A204.1 (cell line): ENCODE results near the gene TBRG1.

Source experiments
- FAIRE-seq: peaks from 2 replicates; lab custom pipeline; 2012; peaks lifted over from hg19 to GRCh38; lab: Jason Lieb, UNC

Gene TBRG1

GRCh38 chr11:124658986-124659385, 36.3 kb downstream of the TBRG1 start:
- FAIRE-seq = no peak

- FAIRE-seq = no peak
These were observed 38.9 kb downstream of the TBRG1 start for GRCh38 chr11:124661553-124661952.

GRCh38 chr11:124662106-124662505, 39.4 kb downstream of the TBRG1 start:
- FAIRE-seq = no peak

- no peak for FAIRE-seq
These were observed 41.2 kb downstream of the TBRG1 start for GRCh38 chr11:124663861-124664260.

GRCh38 chr11:124667601-124668000, 44.9 kb downstream of the TBRG1 start:
- FAIRE-seq = no peak

GRCh38 chr11:124669193-124669592, 46.5 kb downstream of the TBRG1 start:
- no peak for FAIRE-seq

GRCh38 chr11:124670732-124671131, 48.1 kb downstream of the TBRG1 start:
- FAIRE-seq = no peak

GRCh38 chr11:124672536-124673215, 50.0 kb downstream of the TBRG1 start:
- FAIRE-seq = no peak

- FAIRE-seq = peak; percentile 87
These were observed 50.9 kb downstream of the TBRG1 start, which contains the start of the genes SIAE and SPA17 for GRCh38 chr11:124673333-124674167. SIAE (minus strand) TSS chr11:124673739; CDS start chr11:124673708, 31 bp downstream. SPA17 (plus strand) TSS chr11:124673904; CDS start chr11:124675265, 1,361 bp downstream.

- no peak for FAIRE-seq
These were observed 51.5 kb downstream of the TBRG1 start for GRCh38 chr11:124674168-124674517.

GRCh38 chr11:124674571-124674970, 51.9 kb downstream of the TBRG1 start:
- FAIRE-seq = no peak

- FAIRE-seq = no peak
These were observed 53.7 kb downstream of the TBRG1 start for GRCh38 chr11:124676386-124676785.

- no peak for FAIRE-seq
These were observed 55.8 kb downstream of the TBRG1 start for GRCh38 chr11:124678416-124678815.

- FAIRE-seq = peak; percentile 86
These were observed 58.8 kb downstream of the TBRG1 start for GRCh38 chr11:124681421-124681820.

- peak; percentile 53 for FAIRE-seq
These were observed 59.8 kb downstream of the TBRG1 start for GRCh38 chr11:124682443-124682842.
